HG02763 (cell line): Measurements from ENCODE around the gene DAPK1.

ENCODE experiments used
- ATAC-seq: cut with Tn5 transposase; IDR thresholded peaks from one replicate; pipeline ENCODE4 v1.9.1; 2021; ENCODE audit warnings: mild to moderate bottlenecking, moderate library complexity; ENCODE audit not compliant: unreplicated experiment

DAPK1 gene

GRCh38 chr9:87681271-87682061 is 183.8 kb downstream of the DAPK1 start:
- no peak for ATAC-seq

GRCh38 chr9:87682085-87682484 is 184.4 kb downstream of the DAPK1 start:
- ATAC-seq, result no peak

GRCh38 chr9:87682618-87683017 is 185.0 kb downstream of the DAPK1 start:
- no peak for ATAC-seq

- no peak for ATAC-seq
Observed at GRCh38 chr9:87683751-87684626, 186.3 kb downstream of the DAPK1 start.

GRCh38 chr9:87684627-87685219 is 187.1 kb downstream of the DAPK1 start:
- no peak for ATAC-seq

GRCh38 chr9:87685441-87685840 is 187.8 kb downstream of the DAPK1 start:
- ATAC-seq, result no peak

- ATAC-seq, result no peak
Observed at GRCh38 chr9:87685871-87686519, 188.3 kb downstream of the DAPK1 start.

- no peak for ATAC-seq
Observed at GRCh38 chr9:87686520-87687090, 188.9 kb downstream of the DAPK1 start.

GRCh38 chr9:87687207-87687606 is 189.5 kb downstream of the DAPK1 start:
- ATAC-seq, result no peak

GRCh38 chr9:87694236-87694755 is 196.6 kb downstream of the DAPK1 start:
- ATAC-seq, result no peak

GRCh38 chr9:87695523-87695922 is 197.9 kb downstream of the DAPK1 start:
- no peak for ATAC-seq

- ATAC-seq, result no peak
Observed at GRCh38 chr9:87696641-87697040, 199.0 kb downstream of the DAPK1 start.

- ATAC-seq, result no peak
Observed at GRCh38 chr9:87698069-87698809, 200.6 kb downstream of the DAPK1 start.

GRCh38 chr9:87699835-87700234 is 202.2 kb downstream of the DAPK1 start:
- ATAC-seq, result no peak

- no peak for ATAC-seq
Observed at GRCh38 chr9:87701491-87701890, 203.8 kb downstream of the DAPK1 start.

- ATAC-seq, result no peak
Observed at GRCh38 chr9:87701931-87702421, 204.3 kb downstream of the DAPK1 start.

- ATAC-seq, result no peak
Observed at GRCh38 chr9:87702921-87703320, 205.3 kb downstream of the DAPK1 start.

GRCh38 chr9:87703636-87704276 is 206.1 kb downstream of the DAPK1 start:
- ATAC-seq, result no peak

GRCh38 chr9:87704342-87704741 is 206.7 kb downstream of the DAPK1 start:
- ATAC-seq, result no peak
